ENCODE data around the gene KDM1B.
A peak's percentile ranks its signal among the peaks of the same experiment; 100 is the strongest.
"Not testable (repeated sequence)": the region's sequence is repeated elsewhere in the genome, so short reads cannot be mapped to it uniquely, and the experiment has no call there.

Gene KDM1B

GRCh38 chr6:18151391-18151790, 3.8 kb upstream of the KDM1B start:
- not testable (repeated sequence) for DNase-seq

GRCh38 chr6:18151801-18152200, 3.4 kb upstream of the KDM1B start:
- DNase-seq: no peak

GRCh38 chr6:18153311-18153703, 1.9 kb upstream of the KDM1B start:
- DNase-seq: no peak

GRCh38 chr6:18154507-18155149, 594 bp upstream of the KDM1B start, which contains the start of gene TPMT:
Gene TPMT (minus strand): TSS chr6:18155077. CDS start chr6:18149127, 5,950 bp downstream.
- DNase-seq: peak in 8 of 51 donors; percentile 15 to 99 (median 38)

- DNase-seq: peak in 42 of 51 donors; percentile 2 to 65 (median 34)
These were observed 721 bp downstream of the KDM1B start for GRCh38 chr6:18155864-18156421.

- no peak for DNase-seq
These were observed 5.7 kb downstream of the KDM1B start for GRCh38 chr6:18160911-18161310.

GRCh38 chr6:18161431-18161830, 6.2 kb downstream of the KDM1B start:
- no peak for DNase-seq

GRCh38 chr6:18162401-18162800, 7.2 kb downstream of the KDM1B start:
- DNase-seq: no peak

- no peak for DNase-seq
These were observed 10.5 kb downstream of the KDM1B start for GRCh38 chr6:18165751-18166150.

GRCh38 chr6:18166312-18167036, 11.3 kb downstream of the KDM1B start:
- no peak for DNase-seq

GRCh38 chr6:18168264-18168663, 13.0 kb downstream of the KDM1B start:
- DNase-seq: no peak

- DNase-seq: no peak
These were observed 16.6 kb downstream of the KDM1B start for GRCh38 chr6:18171871-18172270.

- DNase-seq: not testable (repeated sequence)
These were observed 21.0 kb downstream of the KDM1B start for GRCh38 chr6:18176198-18176597.

- no peak for DNase-seq
These were observed 22.2 kb downstream of the KDM1B start for GRCh38 chr6:18177286-18177965.

GRCh38 chr6:18178960-18179615, 23.9 kb downstream of the KDM1B start:
- DNase-seq: no peak

GRCh38 chr6:18179770-18180356, 24.6 kb downstream of the KDM1B start:
- DNase-seq: peak in 12 of 51 donors; percentile 1 to 25 (median 2)

- DNase-seq: no peak
These were observed 27.3 kb downstream of the KDM1B start for GRCh38 chr6:18182568-18182967.

- no peak for DNase-seq
These were observed 28.5 kb downstream of the KDM1B start for GRCh38 chr6:18183766-18184165.

GRCh38 chr6:18185624-18186023, 30.4 kb downstream of the KDM1B start:
- DNase-seq: no peak

- DNase-seq: no peak
These were observed 30.8 kb downstream of the KDM1B start for GRCh38 chr6:18186033-18186432.

Data from hypothalamus (tissue), 51 donors.